ENCODE results near the gene TMEM207.

Gene TMEM207

GRCh38 chr3:190436331-190436730, 13.4 kb downstream of the TMEM207 start:
- TF ChIP-seq CTCF (IDR thresholded peaks at IDR 0.05; ENCODE audit: extremely low read depth, insufficient read depth, missing control alignments), result no peak
- no peak for DNase-seq (ENCODE audit: low spot score)
- in situ Hi-C loops (cut with MboI; ENCODE audit: low pct_unique_long_range_greater_than_20kb, low sequenced_read_pairs, unreplicated experiment), result no loop called here

GRCh38 chr3:190435618-190436017, 14.1 kb downstream of the TMEM207 start:
- in situ Hi-C loops (cut with MboI; ENCODE audit: low pct_unique_long_range_greater_than_20kb, low sequenced_read_pairs, unreplicated experiment), result no loop called here
- no peak for DNase-seq (ENCODE audit: low spot score)
- TF ChIP-seq CTCF (IDR thresholded peaks at IDR 0.05; ENCODE audit: extremely low read depth, insufficient read depth, missing control alignments), result no peak

- no peak for TF ChIP-seq CTCF (IDR thresholded peaks at IDR 0.05; ENCODE audit: extremely low read depth, insufficient read depth, missing control alignments)
- in situ Hi-C loops (cut with MboI; ENCODE audit: low pct_unique_long_range_greater_than_20kb, low sequenced_read_pairs, unreplicated experiment), result no loop called here
- no peak for DNase-seq (ENCODE audit: low spot score)
Observed at GRCh38 chr3:190433626-190434025, 16.1 kb downstream of the TMEM207 start.

GRCh38 chr3:190432216-190432615, 17.5 kb downstream of the TMEM207 start:
- TF ChIP-seq CTCF (IDR thresholded peaks at IDR 0.05; ENCODE audit: extremely low read depth, insufficient read depth, missing control alignments), result no peak
- in situ Hi-C loops (cut with MboI; ENCODE audit: low pct_unique_long_range_greater_than_20kb, low sequenced_read_pairs, unreplicated experiment), result no loop called here
- no peak for DNase-seq (ENCODE audit: low spot score)

GRCh38 chr3:190430906-190431305, 18.8 kb downstream of the TMEM207 start:
- no peak for DNase-seq (ENCODE audit: low spot score)
- in situ Hi-C loops (cut with MboI; ENCODE audit: low pct_unique_long_range_greater_than_20kb, low sequenced_read_pairs, unreplicated experiment), result no loop called here
- TF ChIP-seq CTCF (IDR thresholded peaks at IDR 0.05; ENCODE audit: extremely low read depth, insufficient read depth, missing control alignments), result no peak

GRCh38 chr3:190429681-190430080, 20.0 kb downstream of the TMEM207 start:
- no peak for DNase-seq (ENCODE audit: low spot score)
- TF ChIP-seq CTCF (IDR thresholded peaks at IDR 0.05; ENCODE audit: extremely low read depth, insufficient read depth, missing control alignments), result no peak
- in situ Hi-C loops (cut with MboI; ENCODE audit: low pct_unique_long_range_greater_than_20kb, low sequenced_read_pairs, unreplicated experiment), result no loop called here

All from GM13977 (cell line).